Measurements from ENCODE around the gene MT4.
A peak's percentile ranks its signal among the peaks of the same experiment; 100 is the strongest.

The MT4 gene

DNA sequence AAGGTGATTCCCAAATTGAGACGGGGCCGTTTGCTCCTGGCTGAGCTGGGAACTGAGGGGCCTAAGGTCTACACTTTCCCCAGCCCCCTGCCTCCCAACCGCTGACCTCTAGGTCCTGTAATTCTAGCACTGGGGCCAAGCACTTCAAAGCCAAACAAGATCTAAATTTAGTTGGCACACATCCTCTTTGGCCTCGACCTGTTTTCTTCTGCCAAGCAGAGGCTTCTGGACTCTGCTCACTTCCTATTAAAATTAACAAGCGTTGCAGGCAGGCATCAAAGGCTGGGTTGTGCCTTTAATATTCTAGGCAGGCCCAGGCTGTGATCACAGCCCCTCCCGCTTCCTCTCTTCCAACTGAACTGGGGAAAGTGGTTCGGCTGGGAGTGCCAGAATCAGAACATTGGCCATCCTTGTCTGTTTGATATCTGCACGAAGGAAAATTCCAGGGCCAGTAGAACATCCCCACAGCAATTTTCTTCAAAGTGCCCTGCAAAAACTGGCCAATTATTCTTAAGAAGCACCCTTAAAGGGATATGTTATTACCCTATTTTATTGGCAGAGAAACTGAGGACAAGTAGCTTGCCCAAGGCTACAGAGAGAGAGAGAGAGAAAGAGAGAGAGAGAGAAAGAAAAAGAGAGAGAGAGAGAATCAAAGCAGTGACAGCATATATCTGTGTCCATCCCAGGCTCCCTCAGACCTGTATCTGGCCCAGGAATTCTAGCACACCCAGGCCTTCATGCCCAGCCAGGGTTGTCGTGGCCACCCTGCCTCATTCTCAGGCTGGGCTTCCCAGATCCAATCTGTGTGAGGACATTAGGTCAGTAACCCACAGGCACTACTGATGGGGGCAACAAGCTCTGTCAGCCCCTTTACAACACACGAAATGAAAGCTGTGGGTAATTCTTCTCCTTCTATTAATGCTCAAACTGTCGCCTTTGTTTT is 12.8 kb upstream of the MT4 start:
- peak overlapping the region; percentile 61 for H3K27ac ChIP-seq
- CTCF ChIA-PET = no interaction called here
- POLR2A ChIA-PET (ENCODE audit: low non-redundant PET) = no interaction called here
- TF ChIP-seq, protein P1, sequence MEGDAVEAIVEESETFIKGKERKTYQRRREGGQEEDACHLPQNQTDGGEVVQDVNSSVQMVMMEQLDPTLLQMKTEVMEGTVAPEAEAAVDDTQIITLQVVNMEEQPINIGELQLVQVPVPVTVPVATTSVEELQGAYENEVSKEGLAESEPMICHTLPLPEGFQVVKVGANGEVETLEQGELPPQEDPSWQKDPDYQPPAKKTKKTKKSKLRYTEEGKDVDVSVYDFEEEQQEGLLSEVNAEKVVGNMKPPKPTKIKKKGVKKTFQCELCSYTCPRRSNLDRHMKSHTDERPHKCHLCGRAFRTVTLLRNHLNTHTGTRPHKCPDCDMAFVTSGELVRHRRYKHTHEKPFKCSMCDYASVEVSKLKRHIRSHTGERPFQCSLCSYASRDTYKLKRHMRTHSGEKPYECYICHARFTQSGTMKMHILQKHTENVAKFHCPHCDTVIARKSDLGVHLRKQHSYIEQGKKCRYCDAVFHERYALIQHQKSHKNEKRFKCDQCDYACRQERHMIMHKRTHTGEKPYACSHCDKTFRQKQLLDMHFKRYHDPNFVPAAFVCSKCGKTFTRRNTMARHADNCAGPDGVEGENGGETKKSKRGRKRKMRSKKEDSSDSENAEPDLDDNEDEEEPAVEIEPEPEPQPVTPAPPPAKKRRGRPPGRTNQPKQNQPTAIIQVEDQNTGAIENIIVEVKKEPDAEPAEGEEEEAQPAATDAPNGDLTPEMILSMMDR (conservative IDR thresholded peaks at IDR 0.05; ENCODE audit: low read depth) = no peak
- no peak for DNase-seq (ENCODE audit: low spot score)

DNA sequence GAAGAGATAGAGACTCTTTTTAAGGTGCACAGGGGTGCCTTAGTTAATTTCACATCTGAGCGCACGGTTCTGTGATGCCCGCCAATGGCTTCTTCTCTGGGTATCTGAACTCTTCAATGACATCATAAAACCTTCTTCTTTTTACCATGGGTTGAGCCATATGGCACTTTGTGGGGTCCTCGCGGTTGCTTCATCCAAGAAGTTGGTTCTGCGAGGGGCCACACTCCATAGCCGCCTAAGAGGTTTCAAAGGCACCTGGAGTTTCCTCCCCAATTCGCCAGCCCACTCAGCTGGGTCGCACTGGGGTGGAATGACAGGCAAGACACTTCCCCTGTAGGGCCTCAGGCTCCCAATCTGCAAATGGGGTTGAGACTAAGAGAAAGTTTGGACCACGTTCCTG is 10.4 kb upstream of the MT4 start:
- TF ChIP-seq, protein P1 (conservative IDR thresholded peaks at IDR 0.05; ENCODE audit: low read depth) = no peak
- no peak overlapping the region for H3K27ac ChIP-seq
- DNase-seq (ENCODE audit: low spot score) = no peak
- ChIA-PET POLR2A (ENCODE audit: low non-redundant PET) (no interaction called here), CTCF (no interaction called here)

DNA sequence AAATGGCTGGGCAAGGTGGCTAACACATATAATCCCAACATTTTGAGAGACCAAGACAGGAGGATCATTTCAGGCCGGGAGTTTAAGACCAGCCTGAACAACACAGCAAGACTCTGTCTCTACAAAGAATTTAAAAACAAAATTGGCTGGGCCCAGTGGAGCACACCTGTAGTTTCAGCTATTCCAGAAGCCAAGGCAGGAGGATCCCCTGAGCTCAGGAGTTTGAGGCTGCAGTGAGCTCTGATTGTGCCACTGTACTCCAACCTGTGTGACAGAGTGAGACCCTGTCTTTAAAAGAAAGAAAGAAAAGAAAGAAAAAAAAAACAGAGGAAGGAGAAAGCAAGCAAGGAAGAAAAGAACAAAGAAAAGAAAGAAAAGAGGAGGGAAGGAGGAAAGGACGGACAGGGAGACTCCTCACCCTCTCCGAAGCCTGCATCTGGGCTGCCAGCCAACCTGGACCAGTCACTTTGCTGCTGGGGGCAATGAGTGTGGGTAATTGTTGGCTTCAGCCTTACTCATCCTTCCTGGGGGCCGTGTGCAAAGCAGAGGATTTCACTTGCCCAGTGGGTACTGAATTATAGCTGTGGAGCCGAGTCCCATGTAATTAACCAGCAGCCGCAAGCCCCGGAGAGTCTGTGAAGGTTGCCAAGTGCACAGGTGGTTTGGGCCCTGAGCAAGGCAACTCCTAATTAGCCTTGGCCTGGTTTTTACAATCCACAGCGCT is 6.7 kb upstream of the MT4 start:
- DNase-seq (ENCODE audit: low spot score) = peak; percentile 94
- ChIA-PET POLR2A (ENCODE audit: low non-redundant PET) (interaction anchor here (1.0 kb wide), 1 partner anchor 50 kb away, joined by 3 read pairs; the partner anchor contains the start of gene MT2A), CTCF (no interaction called here)
- H3K27ac ChIP-seq = peak overlapping the region; percentile 59
- TF ChIP-seq, protein P1 (conservative IDR thresholded peaks at IDR 0.05; ENCODE audit: low read depth) = no peak

DNA sequence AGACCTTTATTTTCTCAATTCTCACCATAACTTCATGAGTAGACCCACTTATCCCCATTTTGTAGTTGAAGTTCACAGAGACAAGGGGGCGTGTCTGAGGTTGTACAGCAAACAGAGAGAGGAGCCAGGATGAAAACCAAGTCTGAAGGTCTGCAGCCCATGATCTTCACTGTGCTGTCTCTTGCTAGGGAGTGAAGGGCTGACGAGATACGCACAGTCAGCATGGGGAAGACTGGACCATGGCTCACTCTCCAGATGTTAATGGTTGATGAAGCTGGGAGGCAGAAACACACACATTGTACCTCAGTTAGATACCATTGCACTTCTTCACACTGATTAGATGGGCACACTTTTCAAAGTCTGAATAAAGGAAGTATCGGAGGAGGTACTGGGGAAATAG is 5.8 kb upstream of the MT4 start:
- TF ChIP-seq, protein P1 (conservative IDR thresholded peaks at IDR 0.05; ENCODE audit: low read depth) = no peak
- no peak for DNase-seq (ENCODE audit: low spot score)
- POLR2A ChIA-PET (ENCODE audit: low non-redundant PET) = interaction anchor here (1.0 kb wide), 1 partner anchor 49 kb away, joined by 3 read pairs; the partner anchor contains the start of gene MT2A
- CTCF ChIA-PET = no interaction called here
- no peak overlapping the region for H3K27ac ChIP-seq

DNA sequence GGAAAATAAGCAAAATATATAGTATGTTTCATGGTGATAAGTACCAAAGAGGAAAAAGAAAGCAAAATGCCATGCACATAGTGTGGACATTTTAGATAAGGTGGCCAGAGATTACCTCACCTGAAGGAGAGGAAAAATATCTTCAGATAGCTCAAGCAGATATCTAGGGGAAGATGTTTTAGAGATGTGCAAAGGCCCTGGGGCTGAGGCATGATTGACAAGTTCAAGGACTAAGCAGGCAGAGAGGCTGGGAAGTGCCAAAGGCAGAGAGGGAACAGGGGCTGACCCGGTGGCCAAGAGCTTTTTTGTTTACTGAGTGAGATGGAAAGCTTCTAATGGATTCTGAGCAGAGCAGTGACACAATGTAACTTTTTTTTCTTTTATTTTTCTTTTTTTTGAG is 4.4 kb upstream of the MT4 start:
- ChIA-PET CTCF (interaction anchor here (1.3 kb wide), 1 partner anchor 16 kb away, joined by 3 read pairs; no protein-coding TSS in a partner anchor), POLR2A (ENCODE audit: low non-redundant PET) (no interaction called here)
- H3K27ac ChIP-seq = no peak overlapping the region
- no peak for DNase-seq (ENCODE audit: low spot score)
- TF ChIP-seq, protein P1 (conservative IDR thresholded peaks at IDR 0.05; ENCODE audit: low read depth) = no peak

DNA sequence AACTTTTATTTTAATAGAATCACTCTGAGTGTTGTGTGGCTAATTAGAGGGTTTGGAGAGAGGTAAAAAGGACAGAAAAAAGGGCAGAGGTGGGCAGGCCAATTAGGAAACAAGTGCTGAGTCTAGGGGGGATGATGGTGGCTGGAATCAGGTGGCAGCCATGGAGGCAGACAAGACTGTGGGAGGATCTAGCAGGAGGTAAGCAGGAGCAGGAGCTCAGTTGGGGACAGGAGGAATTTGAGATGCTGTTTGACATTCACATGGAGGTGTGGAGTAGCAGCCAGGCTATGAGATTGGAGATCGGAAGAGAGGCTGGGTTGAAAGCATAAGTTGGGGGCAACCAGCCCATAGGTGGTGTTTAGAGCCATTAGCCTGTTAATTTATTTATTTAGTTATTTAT is 3.7 kb upstream of the MT4 start:
- H3K27ac ChIP-seq = no peak overlapping the region
- TF ChIP-seq, protein P1 (conservative IDR thresholded peaks at IDR 0.05; ENCODE audit: low read depth) = no peak
- ChIA-PET CTCF (no interaction called here), POLR2A (ENCODE audit: low non-redundant PET) (no interaction called here)
- DNase-seq (ENCODE audit: low spot score) = no peak

Data from RWPE1 (cell line).